GM12873 (cell line): Measurements from ENCODE around the gene CDC25C.

Source experiments
- TF ChIP-seq, protein P1 (sequence below): IDR thresholded peaks from 2 replicates; pipeline ENCODE4 v1.5.1; 2012; ENCODE audit warnings: low read depth, mild to moderate bottlenecking, moderate library complexity, low read length, control low read depth; ENCODE audit not compliant: insufficient read depth; ENCODE audit errors: missing control alignments

CDC25C gene

DNA sequence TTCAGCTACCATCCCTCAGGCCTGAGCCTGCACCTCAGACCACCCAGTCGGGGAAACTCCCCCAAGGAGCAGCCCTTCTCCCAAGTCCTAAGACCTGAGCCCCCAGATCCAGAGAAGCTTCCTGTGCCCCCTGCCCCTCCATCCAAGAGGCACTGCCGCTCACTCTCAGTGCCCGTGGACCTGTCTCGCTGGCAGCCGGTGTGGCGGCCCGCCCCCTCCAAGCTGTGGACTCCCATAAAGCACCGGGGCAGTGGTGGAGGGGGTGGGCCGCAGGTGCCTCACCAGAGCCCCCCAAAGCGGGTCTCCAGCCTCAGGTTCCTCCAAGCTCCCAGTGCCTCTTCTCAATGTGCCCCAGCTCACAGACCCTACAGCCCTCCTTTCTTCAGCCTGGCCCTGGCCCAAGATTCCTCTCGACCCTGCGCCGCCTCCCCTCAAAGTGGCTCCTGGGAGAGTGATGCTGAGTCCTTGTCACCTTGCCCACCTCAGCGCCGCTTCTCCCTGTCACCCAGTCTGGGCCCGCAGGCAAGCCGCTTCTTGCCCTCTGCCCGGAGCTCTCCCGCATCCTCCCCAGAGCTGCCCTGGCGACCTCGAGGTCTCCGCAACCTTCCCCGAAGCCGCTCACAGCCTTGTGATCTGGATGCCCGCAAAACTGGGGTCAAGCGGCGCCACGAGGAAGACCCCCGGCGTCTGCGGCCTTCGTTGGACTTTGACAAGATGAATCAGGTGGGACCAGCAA lies 13.5 kb upstream of the CDC25C start:
- TF ChIP-seq, protein P1, sequence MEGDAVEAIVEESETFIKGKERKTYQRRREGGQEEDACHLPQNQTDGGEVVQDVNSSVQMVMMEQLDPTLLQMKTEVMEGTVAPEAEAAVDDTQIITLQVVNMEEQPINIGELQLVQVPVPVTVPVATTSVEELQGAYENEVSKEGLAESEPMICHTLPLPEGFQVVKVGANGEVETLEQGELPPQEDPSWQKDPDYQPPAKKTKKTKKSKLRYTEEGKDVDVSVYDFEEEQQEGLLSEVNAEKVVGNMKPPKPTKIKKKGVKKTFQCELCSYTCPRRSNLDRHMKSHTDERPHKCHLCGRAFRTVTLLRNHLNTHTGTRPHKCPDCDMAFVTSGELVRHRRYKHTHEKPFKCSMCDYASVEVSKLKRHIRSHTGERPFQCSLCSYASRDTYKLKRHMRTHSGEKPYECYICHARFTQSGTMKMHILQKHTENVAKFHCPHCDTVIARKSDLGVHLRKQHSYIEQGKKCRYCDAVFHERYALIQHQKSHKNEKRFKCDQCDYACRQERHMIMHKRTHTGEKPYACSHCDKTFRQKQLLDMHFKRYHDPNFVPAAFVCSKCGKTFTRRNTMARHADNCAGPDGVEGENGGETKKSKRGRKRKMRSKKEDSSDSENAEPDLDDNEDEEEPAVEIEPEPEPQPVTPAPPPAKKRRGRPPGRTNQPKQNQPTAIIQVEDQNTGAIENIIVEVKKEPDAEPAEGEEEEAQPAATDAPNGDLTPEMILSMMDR = no peak

DNA sequence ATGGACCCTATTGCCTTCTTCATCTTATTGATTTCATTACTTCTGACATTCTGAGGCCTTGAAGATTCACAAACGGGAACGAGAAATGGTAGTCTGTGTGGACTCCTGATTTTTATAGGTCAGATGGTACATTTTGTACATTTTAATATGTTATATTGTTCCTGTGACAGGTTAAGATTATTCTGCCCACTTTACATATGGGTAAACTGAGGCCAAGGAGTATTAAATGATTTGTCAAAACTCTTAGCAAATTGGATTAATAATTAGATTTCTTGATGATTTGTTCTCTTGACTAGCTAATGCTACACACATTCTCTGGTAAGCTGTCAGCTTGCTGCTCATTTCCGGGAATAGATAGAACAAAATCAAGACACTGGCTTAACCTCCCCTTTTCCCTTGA lies 8.4 kb upstream of the CDC25C start:
- TF ChIP-seq, protein P1 = no peak

DNA sequence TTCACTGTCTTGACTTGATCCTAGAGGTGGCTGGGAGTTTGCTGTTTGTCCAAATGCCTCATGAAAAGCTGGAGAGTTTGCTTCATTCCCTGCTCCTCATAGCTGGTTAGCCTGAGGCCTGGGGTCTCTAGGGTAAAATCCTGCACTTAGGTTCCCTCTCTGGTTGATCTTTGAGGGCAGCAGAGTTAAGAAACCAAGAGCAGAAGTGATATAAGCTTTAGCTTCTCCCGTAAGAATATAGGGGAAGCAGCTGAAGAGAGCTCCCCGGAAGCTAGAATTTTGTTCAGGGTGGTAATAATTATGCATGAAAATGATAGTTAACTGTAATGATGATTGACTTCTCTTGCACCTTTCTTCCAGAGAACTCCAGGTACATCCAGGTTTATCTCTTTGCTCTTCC lies 7.9 kb upstream of the CDC25C start:
- TF ChIP-seq, protein P1 = no peak

DNA sequence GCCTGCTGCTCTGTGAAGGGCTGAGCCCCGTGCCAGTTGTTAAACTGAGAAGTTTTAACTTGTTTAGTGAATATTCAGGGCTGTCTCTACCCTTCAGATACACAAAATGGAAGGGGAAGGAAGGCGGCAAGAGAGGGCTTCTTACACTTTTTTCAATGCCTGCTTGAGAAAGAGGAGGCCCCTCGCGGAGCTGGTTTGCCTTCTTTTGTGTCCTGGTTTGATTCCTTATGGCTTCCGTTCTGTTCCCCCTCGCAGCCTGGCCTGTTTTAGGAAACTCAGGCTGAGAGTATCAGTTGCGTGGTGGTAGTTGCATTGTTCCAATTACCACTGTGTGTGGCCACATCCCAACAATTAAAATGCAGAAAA lies 7.5 kb upstream of the CDC25C start:
- TF ChIP-seq, protein P1 = no peak

DNA sequence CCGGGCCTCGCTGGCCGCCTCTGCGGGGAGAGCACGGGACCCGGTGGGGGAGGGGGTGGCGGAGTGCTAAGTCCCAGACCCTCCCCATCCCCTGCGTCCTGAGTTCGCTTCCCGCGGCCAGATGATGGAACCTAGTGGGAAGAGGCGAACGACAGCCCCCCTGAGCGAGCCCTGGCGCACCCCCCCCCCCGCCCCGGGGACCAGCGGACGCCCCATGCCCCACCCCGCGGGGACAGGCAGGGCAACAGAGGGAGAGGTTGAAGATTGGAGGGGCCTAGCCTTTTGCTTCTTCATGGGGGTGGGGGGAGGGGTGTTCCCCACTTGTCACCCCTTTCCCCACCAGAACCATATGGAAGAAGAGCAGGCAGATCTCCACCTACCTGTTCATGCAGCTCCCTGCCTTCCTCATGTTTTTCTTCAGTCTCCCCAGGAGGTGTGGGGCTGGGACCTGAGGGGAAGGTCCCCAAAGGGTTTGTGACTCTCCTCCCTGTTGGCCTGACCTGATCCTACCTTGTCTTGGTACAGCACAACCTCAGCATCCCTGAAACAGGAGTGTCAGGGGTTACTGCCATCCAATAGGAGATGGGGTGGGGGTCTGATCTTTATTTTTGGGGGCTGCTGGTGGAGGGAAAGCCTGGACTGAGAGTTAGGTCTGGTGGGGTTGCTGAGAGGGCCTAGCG lies 6.9 kb upstream of the CDC25C start:
- TF ChIP-seq, protein P1 = no peak

DNA sequence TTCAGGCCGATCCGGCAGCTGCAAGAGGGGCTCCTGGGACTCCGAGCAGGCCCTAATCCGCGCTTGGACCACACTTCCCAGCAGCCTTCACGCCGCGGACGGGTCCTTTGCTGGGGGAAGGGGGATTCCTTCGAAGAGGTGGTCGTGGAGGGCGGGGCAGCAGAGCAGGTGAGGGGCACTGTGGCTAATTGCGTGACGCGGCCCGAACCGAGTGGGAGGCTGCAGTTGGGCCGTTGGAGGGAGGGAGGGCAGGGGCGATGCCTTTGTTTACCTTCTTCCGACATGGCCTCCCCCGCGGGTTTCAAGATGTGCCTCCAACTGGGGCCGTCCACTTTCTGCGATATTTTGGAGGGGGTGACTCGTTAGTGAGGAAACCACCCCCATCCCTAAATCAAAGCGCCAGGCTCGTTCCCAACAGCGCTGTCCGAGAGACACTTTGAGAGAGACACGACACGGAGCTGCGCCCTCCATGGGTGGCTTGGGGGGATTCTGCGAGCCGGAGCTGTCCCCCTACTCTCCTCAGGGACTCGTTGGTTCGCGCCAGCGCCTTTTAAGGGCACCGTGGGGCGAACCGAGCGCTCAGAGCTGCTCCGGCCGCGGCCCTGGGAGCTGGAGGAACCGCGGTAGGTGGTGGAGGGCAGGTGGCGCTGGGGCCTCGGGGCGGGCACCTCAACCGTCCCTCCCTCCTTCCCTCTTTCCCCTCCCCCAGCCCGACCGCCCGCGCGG lies 6.2 kb upstream of the CDC25C start, which contains the start of gene FAM53C:
Gene FAM53C, plus strand, starts transcription at position 582 of the 726 bp plus-strand sequence. CDS start 3,070 bp downstream, outside the sequence.
- TF ChIP-seq, protein P1 = no peak
